ENCODE data around the gene NMU. TPM values are rescaled to one million over a fixed set of nuclear protein-coding genes. Genes with fewer than 3 reads are reported as not detected.
A peak's percentile ranks its signal among the peaks of the same experiment; 100 is the strongest.

Gene NMU
- polyA plus RNA-seq, 1 donor (not counting 4 experiments of a cell fraction or from before 2014, with no cell fraction given): 12.0 TPM

GRCh38 chr4:55560096-55560495, 76.0 kb downstream of the NMU start:
- no peak overlapping the region for H2AFZ ChIP-seq (ENCODE audit: control insufficient read depth, low read length)
- no peaks in the 10 kb centered on the region for H3K4me1 ChIP-seq (ENCODE audit: control insufficient read depth, extremely low read depth, insufficient read depth, low read length)
- no peaks in the 10 kb centered on the region for H3K9me3 ChIP-seq (ENCODE audit: control insufficient read depth, low read depth, low read length)
- dilution Hi-C loops (cut with MboI; ENCODE audit: extremely low pct_ligation_motif_present, low sequenced_read_pairs): no loop called here
- no peaks in the 10 kb centered on the region for H4K20me1 ChIP-seq (ENCODE audit: control insufficient read depth, extremely low read depth, insufficient read depth, low read length)
- no peaks in the 10 kb centered on the region for H3K9me1 ChIP-seq (ENCODE audit: control insufficient read depth, extremely low read depth, insufficient read depth, low read length)
- H3K9ac ChIP-seq (ENCODE audit: control insufficient read depth, extremely low read depth, insufficient read depth, low read length): no peak overlapping the region
- no peak for TF ChIP-seq EZH2 (IDR thresholded peaks at IDR 0.05; ENCODE audit: low read length)
- H3K27ac ChIP-seq (ENCODE audit: control insufficient read depth, insufficient read depth, low read length): no peak overlapping the region
- no peak overlapping the region for H3K4me3 ChIP-seq (ENCODE audit: control insufficient read depth in 2 of 3, extremely low read depth in 1 of 3, insufficient read depth in 2 of 3, low read depth in 1 of 3, low read length in 3 of 3)
- DNase-seq (ENCODE audit: low read depth, low spot score) (no peak), FAIRE-seq (no peak)
- H3K4me2 ChIP-seq (ENCODE audit: control insufficient read depth, extremely low read depth, insufficient read depth, low read depth, low read length): no peak overlapping the region
- H3K36me3 ChIP-seq (ENCODE audit: control insufficient read depth in 2 of 2, extremely low read depth in 1 of 2, insufficient read depth in 2 of 2, low read length in 2 of 2): no peaks in the 10 kb centered on the region
- H3K79me2 ChIP-seq (ENCODE audit: control insufficient read depth, insufficient read depth, low read length): no peaks in the 10 kb centered on the region
- H3K27me3 ChIP-seq (ENCODE audit: control insufficient read depth, extremely low read depth, insufficient read depth, low read length): no peaks in the 10 kb centered on the region

GRCh38 chr4:55554453-55555030, 81.6 kb downstream of the NMU start:
- Histone ChIP-seq H4K20me1 (ENCODE audit: control insufficient read depth, extremely low read depth, insufficient read depth, low read length) (no peaks in the 10 kb centered on the region), H3K36me3 (ENCODE audit: control insufficient read depth in 2 of 2, extremely low read depth in 1 of 2, insufficient read depth in 2 of 2, low read length in 2 of 2) (no peaks in the 10 kb centered on the region), H3K9ac (ENCODE audit: control insufficient read depth, extremely low read depth, insufficient read depth, low read length) (no peak overlapping the region), H3K79me2 (ENCODE audit: control insufficient read depth, insufficient read depth, low read length) (no peaks in the 10 kb centered on the region), H3K9me1 (ENCODE audit: control insufficient read depth, extremely low read depth, insufficient read depth, low read length) (peaks cover 3% of the 10 kb centered on the region), H3K9me3 (ENCODE audit: control insufficient read depth, low read depth, low read length) (no peaks in the 10 kb centered on the region), H3K27me3 (ENCODE audit: control insufficient read depth, extremely low read depth, insufficient read depth, low read length) (no peaks in the 10 kb centered on the region), H3K4me1 (ENCODE audit: control insufficient read depth, extremely low read depth, insufficient read depth, low read length) (peaks cover 25% of the 10 kb centered on the region), H3K4me2 (ENCODE audit: control insufficient read depth, extremely low read depth, insufficient read depth, low read depth, low read length) (no peak overlapping the region), H3K4me3 (ENCODE audit: control insufficient read depth in 2 of 3, extremely low read depth in 1 of 3, insufficient read depth in 2 of 3, low read depth in 1 of 3, low read length in 3 of 3) (no peak overlapping the region), H3K27ac (ENCODE audit: control insufficient read depth, insufficient read depth, low read length) (no peak overlapping the region), H2AFZ (ENCODE audit: control insufficient read depth, low read length) (no peak overlapping the region)
- TF ChIP-seq EZH2 (IDR thresholded peaks at IDR 0.05; ENCODE audit: low read length) (no peak), CTCF (optimal IDR thresholded peaks at IDR 0.05 in 1 of 3, IDR thresholded peaks at IDR 0.05 in 1 of 3, conservative IDR thresholded peaks at IDR 0.05 in 1 of 3; ENCODE audit: extremely low read depth in 1 of 3, insufficient read depth in 2 of 3, low read length in 3 of 3) (peak in 1 of 3 experiments; percentile 16)
- FAIRE-seq (no peak), DNase-seq (ENCODE audit: low read depth, low spot score) (no peak)
- dilution Hi-C loops (cut with MboI; ENCODE audit: extremely low pct_ligation_motif_present, low sequenced_read_pairs): no loop called here
